ENCODE results near the gene TFAP2B.

TFAP2B gene

GRCh38 chr6:50847890-50848594 is 29.4 kb downstream of the TFAP2B start:
- DNase-seq (ENCODE audit: low read depth in 2 of 2, low spot score in 1 of 2) = no peak

- DNase-seq (ENCODE audit: low read depth in 2 of 2, low spot score in 1 of 2) = no peak
These were observed 30.5 kb downstream of the TFAP2B start for GRCh38 chr6:50848989-50849795.

- no peak for DNase-seq (ENCODE audit: low read depth in 2 of 2, low spot score in 1 of 2)
These were observed 31.1 kb downstream of the TFAP2B start for GRCh38 chr6:50849796-50850180.

- DNase-seq (ENCODE audit: low read depth in 2 of 2, low spot score in 1 of 2) = no peak
These were observed 31.8 kb downstream of the TFAP2B start for GRCh38 chr6:50850223-50851048.

GRCh38 chr6:50851049-50851845 is 32.6 kb downstream of the TFAP2B start:
- no peak for DNase-seq (ENCODE audit: low read depth in 2 of 2, low spot score in 1 of 2)

- DNase-seq (ENCODE audit: low read depth in 2 of 2, low spot score in 1 of 2) = no peak
These were observed 35.3 kb downstream of the TFAP2B start for GRCh38 chr6:50853939-50854338.

GRCh38 chr6:50861692-50862091 is 43.0 kb downstream of the TFAP2B start:
- no peak for DNase-seq (ENCODE audit: low read depth in 2 of 2, low spot score in 1 of 2)

GRCh38 chr6:50862176-50862575 is 43.5 kb downstream of the TFAP2B start:
- DNase-seq (ENCODE audit: low read depth in 2 of 2, low spot score in 1 of 2) = no peak

- no peak for DNase-seq (ENCODE audit: low read depth in 2 of 2, low spot score in 1 of 2)
These were observed 45.9 kb downstream of the TFAP2B start for GRCh38 chr6:50864601-50865000.

GRCh38 chr6:50868466-50868865 is 49.8 kb downstream of the TFAP2B start:
- no peak for DNase-seq (ENCODE audit: low read depth in 2 of 2, low spot score in 1 of 2)

GRCh38 chr6:50873167-50873566 is 54.5 kb downstream of the TFAP2B start:
- DNase-seq (ENCODE audit: low read depth in 2 of 2, low spot score in 1 of 2) = no peak

GRCh38 chr6:50884364-50884763 is 65.7 kb downstream of the TFAP2B start:
- no peak for DNase-seq (ENCODE audit: low read depth in 2 of 2, low spot score in 1 of 2)

- DNase-seq (ENCODE audit: low read depth in 2 of 2, low spot score in 1 of 2) = no peak
These were observed 68.4 kb downstream of the TFAP2B start for GRCh38 chr6:50887112-50887511.

- DNase-seq (ENCODE audit: low read depth in 2 of 2, low spot score in 1 of 2) = no peak
These were observed 70.8 kb downstream of the TFAP2B start for GRCh38 chr6:50889497-50889896.

GRCh38 chr6:50889935-50890334 is 71.3 kb downstream of the TFAP2B start:
- no peak for DNase-seq (ENCODE audit: low read depth in 2 of 2, low spot score in 1 of 2)

- DNase-seq (ENCODE audit: low read depth in 2 of 2, low spot score in 1 of 2) = no peak
These were observed 71.9 kb downstream of the TFAP2B start for GRCh38 chr6:50890579-50890978.

- DNase-seq (ENCODE audit: low read depth in 2 of 2, low spot score in 1 of 2) = no peak
These were observed 72.6 kb downstream of the TFAP2B start for GRCh38 chr6:50891290-50891689.

All from stimulated activated CD8-positive, alpha-beta memory T cell treated with anti-CD3 and anti-CD28 coated beads, Interleukin-4, amount 100 ng/mL, for 1 hour (primary cell).